IPS-NIHi11 (cell line): ENCODE measurements around the gene PCK2.

Experiments
- DNase-seq: peaks from one replicate; pipeline ENCODE4 v3.0.0; 2012; ENCODE audit warnings: mixed read lengths, low spot score

PCK2 gene

GRCh38 chr14:24075485-24076301 is 18.4 kb upstream of the PCK2 start:
- DNase-seq = no peak

DNA sequence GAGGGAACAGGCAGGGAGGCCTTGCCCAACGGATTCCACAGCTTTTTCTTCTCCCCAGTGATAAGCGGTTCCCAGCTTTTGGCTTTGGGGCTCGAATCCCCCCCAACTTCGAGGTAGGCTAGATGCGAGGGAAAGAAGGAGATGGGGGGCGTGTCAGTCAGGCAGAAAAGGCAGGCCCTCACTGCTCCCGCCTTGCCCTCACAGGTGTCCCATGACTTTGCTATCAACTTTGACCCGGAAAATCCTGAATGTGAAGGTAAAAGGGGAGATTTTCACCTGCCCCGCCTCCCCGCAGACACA is 17.9 kb upstream of the PCK2 start:
- no peak for DNase-seq

DNA sequence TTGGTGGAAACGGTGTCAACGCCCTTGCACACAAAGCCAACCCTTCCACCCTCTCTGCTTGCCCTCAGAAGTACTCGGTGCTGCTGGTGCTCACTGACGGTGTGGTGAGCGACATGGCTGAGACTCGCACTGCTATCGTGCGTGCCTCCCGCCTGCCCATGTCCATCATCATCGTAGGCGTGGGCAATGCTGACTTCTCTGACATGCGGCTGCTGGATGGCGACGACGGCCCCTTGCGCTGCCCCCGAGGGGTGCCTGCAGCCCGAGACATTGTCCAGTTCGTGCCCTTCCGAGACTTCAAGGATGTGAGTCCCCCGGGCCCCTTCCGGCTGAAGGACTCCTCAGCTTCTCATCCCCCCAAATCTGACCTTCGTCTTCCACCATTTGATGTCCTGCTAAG is 17.0 kb upstream of the PCK2 start:
- no peak for DNase-seq

GRCh38 chr14:24078146-24078545 is 16.0 kb upstream of the PCK2 start:
- no peak for DNase-seq

DNA sequence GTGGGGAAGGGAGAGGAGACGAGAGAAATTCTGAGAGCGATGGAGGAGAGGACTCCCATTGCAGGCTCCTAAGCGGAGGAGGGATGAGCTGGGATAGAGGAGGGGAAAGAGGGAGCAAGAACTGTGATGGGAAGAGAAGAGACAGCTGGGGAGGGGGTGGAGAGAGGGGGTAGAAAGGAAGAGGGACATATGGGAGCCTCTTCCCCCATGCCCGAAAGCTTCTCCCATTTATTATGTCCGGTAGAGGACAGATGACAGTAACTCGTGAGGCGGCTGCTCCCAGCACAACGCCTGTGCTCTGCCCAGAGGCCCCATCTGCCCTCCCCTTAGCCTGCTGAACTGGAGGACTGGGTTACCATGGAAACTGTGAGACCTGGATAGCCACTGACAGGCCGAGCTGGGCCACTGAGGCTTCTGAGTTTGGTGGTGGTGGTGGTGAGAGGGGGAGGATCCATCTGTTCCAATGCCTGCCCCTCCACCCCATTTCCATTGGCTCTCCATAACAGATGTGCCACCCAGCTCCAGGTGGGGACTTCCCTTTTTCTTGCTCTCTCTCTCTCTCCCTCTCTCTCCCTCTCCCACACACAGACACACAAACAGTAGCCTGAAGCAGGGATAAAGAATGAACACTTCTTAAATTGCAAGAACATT is 14.5 kb upstream of the PCK2 start:
- DNase-seq = peak; percentile 53

DNA sequence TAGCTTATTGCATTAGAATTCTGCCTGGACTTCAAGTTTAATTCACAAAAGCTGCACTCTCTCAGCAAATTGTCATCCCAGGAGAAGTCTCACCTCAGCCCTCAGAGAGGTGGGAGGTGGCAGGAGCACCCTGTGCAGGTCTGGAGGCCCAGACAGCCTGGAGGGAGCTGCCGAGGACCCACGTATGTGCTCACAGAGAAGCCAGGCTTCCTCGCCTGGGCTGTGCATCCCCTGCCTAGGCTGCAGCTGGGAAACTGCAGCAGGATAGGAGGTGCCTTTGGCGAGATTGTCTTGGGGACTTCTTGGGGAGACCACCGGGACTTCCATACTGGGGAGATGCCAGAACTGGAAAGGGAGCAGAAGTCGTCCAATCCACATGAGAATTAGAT is 14.0 kb upstream of the PCK2 start:
- no peak for DNase-seq

DNA sequence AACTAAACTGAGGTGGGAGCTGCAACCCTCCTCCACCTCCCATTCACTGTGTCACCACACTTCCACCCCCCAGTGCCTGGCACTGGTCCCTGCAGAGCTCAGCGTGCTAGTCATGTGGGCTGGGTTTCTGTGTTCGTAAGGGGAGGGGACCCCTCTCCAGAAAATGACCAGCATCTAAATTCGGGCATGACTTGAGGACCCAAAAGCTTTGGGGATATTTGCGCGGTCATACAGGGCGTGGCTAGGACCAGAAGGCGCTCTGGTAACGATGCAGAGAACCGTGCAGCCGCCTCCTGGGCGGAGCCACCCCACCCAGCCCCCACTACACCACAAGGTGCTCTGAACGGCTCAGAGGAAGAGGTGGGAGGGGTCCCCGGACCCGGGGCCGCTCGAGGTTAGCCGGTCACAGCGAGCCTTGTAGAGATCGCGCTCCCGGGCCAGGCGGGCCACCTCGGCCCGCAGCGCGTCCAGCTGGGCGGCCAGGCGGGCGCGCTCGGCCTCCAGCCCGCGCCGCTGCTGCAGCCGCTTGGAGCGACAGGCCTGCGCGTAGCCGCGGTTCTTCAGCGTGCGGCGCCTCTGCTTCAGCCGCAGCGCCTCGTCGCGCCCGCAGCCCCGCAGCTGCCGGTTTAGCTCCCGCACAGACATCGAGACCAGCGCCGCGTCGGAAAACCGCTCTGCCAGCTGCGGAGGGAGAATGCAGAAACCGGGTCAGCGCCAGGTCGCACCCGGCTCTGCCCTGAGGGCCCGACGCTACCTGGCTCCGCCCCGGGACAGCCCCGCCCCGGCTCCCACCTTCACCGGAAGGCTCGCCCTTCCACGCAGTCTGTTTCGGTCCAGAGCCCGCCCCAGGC is 13.0 kb upstream of the PCK2 start:
- peak; percentile 86 for DNase-seq

- DNase-seq = no peak
Observed at GRCh38 chr14:24081739-24082211, 12.3 kb upstream of the PCK2 start.

- no peak for DNase-seq
Observed at GRCh38 chr14:24082411-24083080, 11.6 kb upstream of the PCK2 start.

DNA sequence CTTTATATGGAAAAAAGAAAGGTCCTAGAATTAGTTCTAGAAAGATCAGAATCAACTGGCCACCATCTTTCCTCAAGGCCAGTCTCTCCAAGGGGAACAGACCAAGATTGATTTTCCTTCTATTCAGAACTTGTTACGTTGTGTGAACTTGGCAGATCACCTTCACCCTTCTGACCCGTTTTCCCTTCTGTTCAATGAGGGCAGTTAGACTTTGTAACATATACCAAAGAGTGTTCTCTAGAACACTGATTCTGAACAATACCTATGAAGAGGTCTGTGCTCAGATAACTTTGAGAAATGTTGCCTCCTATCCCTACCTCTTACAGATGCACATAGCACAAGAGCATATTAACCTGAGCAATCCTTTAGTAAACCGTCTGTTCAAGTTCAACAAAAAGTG is 10.6 kb upstream of the PCK2 start:
- no peak for DNase-seq

DNA sequence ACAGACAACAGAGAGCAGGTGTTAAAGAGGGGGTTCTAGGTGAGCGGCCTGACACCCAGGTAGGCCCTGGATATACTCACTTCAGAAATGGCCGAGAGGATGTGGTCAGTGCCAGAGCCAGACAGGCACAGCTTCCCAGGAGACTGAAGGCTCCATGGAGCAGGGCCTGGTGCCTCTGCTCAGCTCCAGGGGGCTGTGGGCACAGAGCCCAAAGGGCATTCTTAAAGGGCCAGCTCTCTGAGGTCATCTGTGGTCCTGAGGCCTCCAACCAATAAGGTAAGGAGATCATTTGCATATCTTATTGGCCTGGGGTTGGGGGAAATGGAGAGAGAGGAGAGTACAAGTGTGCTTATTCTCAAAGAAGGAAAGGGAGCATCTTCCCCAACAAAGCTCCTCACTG is 9.7 kb upstream of the PCK2 start:
- no peak for DNase-seq

DNA sequence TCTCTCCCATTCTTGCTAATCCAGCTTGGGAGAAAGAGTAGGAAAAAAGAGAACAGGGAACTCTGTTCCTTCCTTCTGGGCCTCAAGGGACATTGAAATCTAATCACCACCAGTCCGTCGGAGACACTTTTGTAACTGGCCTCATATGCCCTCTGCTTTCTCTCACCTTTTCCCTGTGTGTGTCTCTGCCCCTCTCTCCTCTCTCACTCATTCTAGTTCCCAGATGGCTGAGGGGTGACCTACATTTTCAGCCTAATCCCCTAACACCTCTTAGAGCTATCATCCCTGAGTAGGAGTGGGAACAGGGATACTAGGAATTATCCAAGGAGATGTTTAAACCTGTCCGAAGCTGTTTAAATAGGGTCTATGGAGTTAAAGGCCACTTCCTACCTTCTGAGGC is 8.9 kb upstream of the PCK2 start:
- DNase-seq = no peak

DNA sequence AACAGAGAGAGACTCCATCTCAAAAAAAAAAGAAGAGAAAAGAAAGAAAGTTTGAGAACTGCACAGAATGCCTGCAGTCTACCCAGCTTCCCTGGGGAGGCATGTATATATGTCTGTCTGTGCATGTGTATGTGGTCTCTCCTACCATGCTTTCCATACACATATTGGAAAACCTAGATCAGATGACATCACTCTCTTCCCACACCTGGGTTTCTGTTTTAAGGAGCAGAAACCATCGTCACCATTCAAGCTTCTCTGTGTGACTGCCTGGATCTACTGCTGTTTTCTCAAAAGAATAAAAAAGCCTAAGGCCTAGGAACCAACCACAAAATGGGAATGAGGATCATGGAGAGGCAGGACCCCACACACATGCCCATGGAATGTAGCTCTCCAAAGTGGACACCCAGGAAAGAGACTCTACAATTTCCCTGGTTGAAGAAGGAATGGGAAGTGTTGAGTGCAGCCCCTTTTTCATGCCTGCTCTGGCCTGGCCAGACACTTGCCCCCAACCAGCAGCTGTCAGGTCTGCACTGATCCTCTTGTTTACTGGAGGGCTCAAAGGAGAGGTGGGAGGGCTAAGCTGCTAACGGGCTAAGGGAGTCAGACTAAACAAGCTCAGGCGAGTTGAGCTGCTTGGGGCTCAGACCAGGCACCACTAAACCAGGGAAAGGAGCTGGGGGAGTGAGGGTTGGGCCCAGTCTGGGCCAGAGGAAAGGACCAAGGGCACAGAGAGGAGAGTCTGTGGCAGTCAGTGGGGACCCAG is 7.7 kb upstream of the PCK2 start:
- no peak for DNase-seq

- DNase-seq = no peak
Observed at GRCh38 chr14:24087004-24087403, 7.1 kb upstream of the PCK2 start.

DNA sequence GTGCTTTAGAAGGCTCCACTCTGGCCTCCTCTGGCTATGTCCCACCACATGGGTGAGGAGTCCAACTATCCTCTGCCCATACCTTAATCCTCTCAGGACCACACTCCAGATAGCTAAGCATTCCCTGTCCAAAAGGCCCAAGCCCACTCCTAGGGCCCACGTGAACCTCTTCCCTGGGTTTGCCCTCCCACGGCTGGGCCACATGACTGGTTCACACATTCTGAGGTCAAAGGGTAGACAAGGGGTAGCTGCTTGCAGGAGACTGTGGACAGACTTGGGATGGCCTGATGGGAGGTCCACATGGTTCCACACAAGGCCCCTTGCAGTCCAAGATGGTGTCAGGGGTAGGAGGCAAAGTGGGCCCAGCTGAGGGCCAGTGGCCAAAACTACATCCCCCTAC is 6.0 kb upstream of the PCK2 start:
- DNase-seq = no peak

DNA sequence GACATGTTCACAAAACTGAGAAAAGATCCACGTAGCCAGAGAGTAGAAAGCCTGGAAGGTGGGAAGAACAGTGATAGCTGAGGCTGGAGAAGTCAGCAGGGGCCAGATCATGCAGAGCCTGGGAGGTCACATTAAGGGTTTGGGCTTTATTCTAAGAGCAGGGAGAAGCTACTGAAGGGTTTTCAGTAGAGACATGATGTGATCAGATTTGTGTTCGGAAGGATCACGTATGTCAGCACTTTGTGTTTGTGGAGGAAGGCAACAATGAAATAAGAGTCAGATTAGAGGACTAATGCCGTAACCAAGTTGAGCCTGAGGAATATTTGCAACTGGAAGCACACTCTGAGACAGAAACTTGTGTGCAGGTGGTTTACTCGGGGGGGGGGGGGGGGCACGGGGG is 4.2 kb upstream of the PCK2 start:
- DNase-seq = no peak

- DNase-seq = no peak
Observed at GRCh38 chr14:24092110-24092504, 2.0 kb upstream of the PCK2 start.

DNA sequence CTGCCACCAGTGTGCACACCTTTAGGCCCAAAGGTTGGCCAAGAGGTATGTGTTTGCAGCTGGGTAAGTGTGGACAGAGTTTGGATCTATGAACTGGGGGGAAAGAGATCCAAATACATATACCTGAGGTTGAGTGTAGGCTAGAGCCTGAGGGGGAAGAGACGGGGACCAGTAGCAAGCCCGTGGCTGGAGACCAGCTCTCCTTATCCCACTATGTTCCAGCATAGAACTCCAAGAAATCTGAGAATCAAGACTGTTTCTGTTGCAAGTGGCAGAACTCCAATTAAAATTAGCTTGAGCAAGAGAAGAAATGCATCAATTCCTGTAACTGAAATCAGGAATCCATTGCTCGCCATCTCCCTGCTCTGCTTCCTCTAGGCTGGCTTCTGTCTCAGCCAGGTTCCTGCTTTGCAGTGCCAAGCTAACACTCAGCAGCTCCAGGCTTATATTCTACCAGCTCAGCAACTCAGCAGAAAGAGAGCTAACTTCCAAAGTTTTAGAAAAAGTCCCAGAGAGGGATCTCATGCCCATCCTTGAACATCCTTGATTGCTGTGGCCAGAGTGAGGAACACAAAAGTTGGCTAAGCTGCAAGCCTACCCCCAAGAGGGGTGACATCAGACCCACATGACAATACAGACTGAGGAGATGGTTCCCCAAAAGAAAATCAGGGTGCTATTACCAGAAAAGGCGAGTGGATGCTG is 1.5 kb upstream of the PCK2 start:
- DNase-seq = no peak

GRCh38 chr14:24093207-24093900 is 757 bp upstream of the PCK2 start:
- no peak for DNase-seq

GRCh38 chr14:24094841-24095270 is 745 bp downstream of the PCK2 start:
- DNase-seq = no peak
